Breast epithelium (tissue), 3 donors: ENCODE measurements around the gene OPCML.

Experiments used
- CTCF ChIP-seq, 3 donors: fragments of 450-650 bp; IDR thresholded peaks; one replicate each; pipeline ENCODE4 v1.5.1; 2016 to 2017; ENCODE audit warnings: antibody characterized with exemption in 3 of 3, mild to moderate bottlenecking in 3 of 3, moderate library complexity in 3 of 3
- POLR2A ChIP-seq: fragments of 450-650 bp; IDR thresholded peaks from one replicate; pipeline ENCODE4 v1.6.1; 2016; ENCODE audit warnings: antibody characterized with exemption, mild to moderate bottlenecking, moderate library complexity
- POLR2AphosphoS5 ChIP-seq, 3 donors: sonication (generic); formaldehyde crosslinking; IDR thresholded peaks; one replicate each; pipeline ENCODE4 v1.6.1; 2017; ENCODE audit warnings: antibody characterized with exemption in 3 of 3

GRCh38 chr11:132988411-132988810 is 543.9 kb downstream of the OPCML start:
- TF ChIP-seq POLR2AphosphoS5 (IDR thresholded peaks at IDR 0.05), result no peak
- TF ChIP-seq POLR2A, result no peak
- no peak for TF ChIP-seq CTCF (IDR thresholded peaks at IDR 0.05)
